Activated naive CD8-positive, alpha-beta T cell (primary cell): ENCODE data around the gene XCL1.
"Not testable (repeated sequence)": the region's sequence is repeated elsewhere in the genome, so short reads cannot be mapped to it uniquely, and the experiment has no call there.

Source experiments
- H3K27ac Mint-ChIP-seq: one replicate; pipeline ENCODE4 v1.8.0; 2021; ENCODE audit warnings: mixed read lengths
- H3K27me3 Mint-ChIP-seq: one replicate; pipeline ENCODE4 v1.8.0; 2021; ENCODE audit warnings: mixed read lengths
- H3K36me3 Mint-ChIP-seq: one replicate; pipeline ENCODE4 v1.8.0; 2021; ENCODE audit warnings: mixed read lengths
- H3K4me1 Mint-ChIP-seq: one replicate; pipeline ENCODE4 v1.8.0; 2021; ENCODE audit warnings: low read depth, mixed read lengths
- H3K4me3 Mint-ChIP-seq: one replicate; pipeline ENCODE4 v1.8.0; 2021; ENCODE audit warnings: mild to moderate bottlenecking, mixed read lengths
- H3K9me3 Mint-ChIP-seq: one replicate; pipeline ENCODE4 v1.8.0; 2021; ENCODE audit warnings: low read depth, mixed read lengths

The XCL1 gene

GRCh38 chr1:168554603-168555483 is 21.6 kb upstream of the XCL1 start:
- Mint-ChIP-seq H3K9me3 (no peaks in the 10 kb centered on the region), H3K36me3 (no peaks in the 10 kb centered on the region), H3K4me3 (peak overlapping the region; percentile 2), H3K27me3 (no peaks in the 10 kb centered on the region), H3K27ac (peak overlapping the region; percentile 87), H3K4me1 (peaks cover 42% of the 10 kb centered on the region)

DNA sequence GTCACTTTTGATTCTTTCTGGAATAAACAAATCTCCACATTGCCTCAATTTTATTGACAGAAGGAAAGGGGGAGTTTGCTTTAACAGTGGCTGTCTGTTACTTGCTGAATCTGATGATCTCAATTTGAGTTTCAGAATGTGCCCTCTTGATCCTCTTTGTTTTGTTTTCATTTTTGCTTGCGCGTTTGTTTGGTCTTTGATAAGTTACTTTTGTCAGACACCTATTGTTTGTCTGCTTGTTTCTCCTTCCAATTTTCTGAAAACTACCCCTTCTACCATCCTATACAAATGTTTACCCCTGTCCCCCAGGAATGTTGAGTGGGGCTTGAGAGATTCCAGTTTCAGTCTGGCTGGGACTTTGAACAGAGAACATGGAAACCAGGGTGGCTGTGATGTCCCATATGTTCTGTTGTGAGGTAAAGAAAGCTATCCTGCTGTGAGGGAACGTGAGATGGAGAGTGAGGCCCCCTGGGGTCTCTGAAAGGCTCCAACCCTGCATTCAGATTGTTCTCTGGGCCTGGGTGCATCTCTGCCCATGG is 20.8 kb upstream of the XCL1 start:
- Mint-ChIP-seq H3K9me3 (no peaks in the 10 kb centered on the region), H3K27me3 (no peaks in the 10 kb centered on the region), H3K4me3 (no peak overlapping the region), H3K36me3 (no peaks in the 10 kb centered on the region), H3K4me1 (peaks cover 42% of the 10 kb centered on the region), H3K27ac (no peak overlapping the region)

DNA sequence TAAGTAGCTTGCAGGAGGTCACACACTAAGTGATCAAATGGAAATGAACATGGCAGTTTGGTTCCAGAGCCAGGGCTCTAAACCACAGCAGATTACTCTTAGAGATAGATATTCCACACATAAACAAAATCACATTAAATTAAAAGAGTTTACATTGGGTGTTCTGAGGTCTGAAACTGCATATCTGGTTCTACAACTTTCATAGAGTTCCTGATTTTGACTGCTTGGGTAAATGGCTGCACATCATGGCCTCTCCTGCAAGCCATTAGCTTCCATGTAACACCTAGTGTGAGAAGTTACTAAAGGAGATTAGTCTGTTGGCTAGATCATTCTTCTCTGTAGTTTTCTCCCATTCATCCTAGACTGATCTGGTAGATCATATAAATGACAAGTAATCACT is 19.8 kb upstream of the XCL1 start:
- Mint-ChIP-seq H3K27me3 (no peaks in the 10 kb centered on the region), H3K4me1 (peaks cover 42% of the 10 kb centered on the region), H3K27ac (no peak overlapping the region), H3K9me3 (no peaks in the 10 kb centered on the region), H3K4me3 (no peak overlapping the region), H3K36me3 (no peaks in the 10 kb centered on the region)

- peaks cover 19% of the 10 kb centered on the region for H3K4me1 Mint-ChIP-seq
- H3K36me3 Mint-ChIP-seq, result peaks cover 4% of the 10 kb centered on the region
- no peak overlapping the region for H3K4me3 Mint-ChIP-seq
- H3K9me3 Mint-ChIP-seq, result peaks cover 5% of the 10 kb centered on the region
- no peak overlapping the region for H3K27ac Mint-ChIP-seq
- H3K27me3 Mint-ChIP-seq, result no peaks in the 10 kb centered on the region
These were observed 16.0 kb upstream of the XCL1 start for GRCh38 chr1:168560370-168560769.

DNA sequence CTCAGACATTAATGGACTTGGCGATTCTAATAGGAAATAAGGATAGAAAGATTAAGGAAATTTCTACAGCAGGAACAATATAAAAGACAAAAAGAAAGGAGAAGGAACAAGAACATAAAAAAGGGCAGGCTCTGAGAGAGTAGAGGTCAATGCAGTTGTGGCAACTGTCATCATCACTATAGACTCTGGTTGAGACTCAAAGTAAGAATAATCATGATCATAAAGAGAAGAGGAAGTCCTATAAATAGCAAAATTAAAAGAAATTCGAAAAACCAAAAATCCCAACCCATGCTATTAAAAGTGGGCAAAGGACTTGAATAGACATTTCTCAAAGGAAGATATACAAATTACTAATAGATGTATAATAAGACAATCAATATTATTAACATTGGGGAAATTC is 14.4 kb upstream of the XCL1 start:
- Mint-ChIP-seq H3K4me1 (peaks cover 9% of the 10 kb centered on the region), H3K4me3 (no peak overlapping the region), H3K9me3 (peaks cover 5% of the 10 kb centered on the region), H3K27me3 (no peaks in the 10 kb centered on the region), H3K27ac (no peak overlapping the region), H3K36me3 (peaks cover 4% of the 10 kb centered on the region)

DNA sequence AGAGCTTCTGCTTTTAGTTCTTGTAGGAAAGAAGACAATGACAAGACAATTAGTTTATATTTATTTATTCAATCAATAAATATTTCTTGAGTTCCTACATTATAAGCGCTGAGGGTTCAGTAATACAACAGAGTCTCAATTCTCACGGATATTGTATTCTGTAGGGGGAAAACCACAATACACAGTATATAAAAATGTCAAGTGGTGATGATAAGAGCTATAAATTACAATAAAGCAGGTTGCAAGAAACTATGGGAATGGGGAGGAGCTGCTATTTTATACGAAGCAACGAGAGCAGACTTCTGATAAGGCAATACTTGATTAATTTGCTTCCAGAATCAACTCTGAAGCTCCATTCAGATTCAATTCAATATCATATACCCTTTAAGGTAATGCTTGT is 10.6 kb upstream of the XCL1 start:
- Mint-ChIP-seq H3K4me1 (no peaks in the 10 kb centered on the region), H3K36me3 (peaks cover 4% of the 10 kb centered on the region), H3K4me3 (no peak overlapping the region), H3K9me3 (peaks cover 5% of the 10 kb centered on the region), H3K27ac (no peak overlapping the region), H3K27me3 (no peaks in the 10 kb centered on the region)

DNA sequence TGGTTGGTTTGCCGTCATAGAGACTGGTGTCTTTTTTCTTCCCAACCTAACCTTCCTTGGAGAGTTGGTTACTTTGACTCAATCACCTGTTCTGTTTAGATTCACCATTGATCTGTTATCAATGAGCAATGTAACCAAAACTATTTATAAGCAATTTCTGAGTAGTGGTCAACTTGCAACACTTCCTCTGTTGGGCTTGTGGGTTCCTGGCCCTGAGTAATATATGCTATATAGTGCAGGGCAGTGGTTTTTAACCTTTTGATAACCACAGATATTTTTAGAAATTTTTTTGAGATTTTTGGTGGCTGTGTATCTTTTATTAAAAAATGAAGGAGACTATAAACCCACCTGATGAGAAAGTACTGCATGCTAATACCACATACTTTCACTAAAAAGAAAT is 9.4 kb upstream of the XCL1 start:
- Mint-ChIP-seq H3K27me3 (no peaks in the 10 kb centered on the region), H3K27ac (no peak overlapping the region), H3K4me3 (no peak overlapping the region), H3K4me1 (peaks cover 1% of the 10 kb centered on the region), H3K9me3 (peaks cover 5% of the 10 kb centered on the region), H3K36me3 (peaks cover 4% of the 10 kb centered on the region)

DNA sequence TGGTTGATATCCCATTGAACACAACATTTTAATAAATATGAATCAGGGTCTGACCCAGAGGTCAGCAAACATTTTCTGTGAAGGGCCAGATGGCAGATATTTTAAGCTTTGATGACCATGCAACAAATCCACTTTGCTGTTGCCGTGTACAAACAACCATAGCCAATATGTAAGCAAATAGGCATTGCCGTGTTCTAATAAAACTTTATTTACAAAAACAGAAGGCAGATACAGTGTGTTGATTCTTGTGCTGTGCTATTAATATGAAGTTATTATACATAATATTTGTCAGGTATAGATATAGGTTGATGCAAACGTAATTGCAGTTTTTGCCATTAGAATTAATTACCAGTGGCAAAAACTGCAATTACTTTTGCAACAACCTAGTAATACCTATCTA is 8.8 kb upstream of the XCL1 start:
- Mint-ChIP-seq H3K4me1 (peaks cover 4% of the 10 kb centered on the region), H3K4me3 (no peak overlapping the region), H3K27me3 (no peaks in the 10 kb centered on the region), H3K27ac (no peak overlapping the region), H3K36me3 (peaks cover 4% of the 10 kb centered on the region), H3K9me3 (peaks cover 5% of the 10 kb centered on the region)

DNA sequence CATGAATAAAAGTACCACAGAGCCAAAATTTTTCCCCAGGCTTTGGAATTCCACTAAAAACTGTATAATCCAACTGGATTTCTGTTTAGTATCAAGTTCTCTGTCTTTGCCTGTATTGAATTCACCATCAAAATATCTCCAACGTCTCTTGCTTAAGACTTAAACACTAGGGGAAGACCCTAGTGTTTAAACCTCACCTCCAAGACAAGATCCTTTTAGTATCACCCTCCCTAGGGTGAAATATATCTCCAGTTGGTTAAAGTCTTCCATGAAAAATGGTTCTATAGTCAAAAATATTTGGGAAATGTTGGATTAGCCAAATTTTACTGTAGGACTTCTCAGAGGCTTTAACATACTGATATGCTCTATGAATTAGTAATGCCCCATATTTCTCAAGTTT is 8.1 kb upstream of the XCL1 start:
- Mint-ChIP-seq H3K4me1 (peaks cover 4% of the 10 kb centered on the region), H3K27me3 (no peaks in the 10 kb centered on the region), H3K9me3 (peaks cover 5% of the 10 kb centered on the region), H3K36me3 (no peaks in the 10 kb centered on the region), H3K4me3 (no peak overlapping the region), H3K27ac (no peak overlapping the region)

DNA sequence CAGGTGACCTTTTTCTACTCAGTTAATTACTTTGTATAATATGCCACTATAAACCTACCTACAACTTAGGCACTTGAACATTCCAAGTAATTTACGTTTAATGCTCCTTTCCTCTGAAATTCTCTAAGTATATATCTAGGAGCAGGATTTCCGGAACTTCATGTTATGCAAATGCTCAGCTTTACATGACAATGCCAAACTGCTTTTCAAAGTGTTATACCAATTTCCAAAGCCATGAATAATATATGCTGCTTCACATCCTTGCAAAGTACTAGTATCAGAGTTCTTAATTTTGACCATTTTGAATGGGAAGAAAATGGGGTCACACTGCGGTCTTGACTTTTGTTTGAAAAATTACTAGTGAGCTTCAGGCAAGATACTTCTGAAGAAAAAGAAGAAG is 5.8 kb upstream of the XCL1 start:
- H3K4me3 Mint-ChIP-seq, result no peak overlapping the region
- H3K4me1 Mint-ChIP-seq, result peaks cover 16% of the 10 kb centered on the region
- H3K36me3 Mint-ChIP-seq, result no peaks in the 10 kb centered on the region
- no peaks in the 10 kb centered on the region for H3K27me3 Mint-ChIP-seq
- H3K9me3 Mint-ChIP-seq, result no peaks in the 10 kb centered on the region
- no peak overlapping the region for H3K27ac Mint-ChIP-seq

- no peaks in the 10 kb centered on the region for H3K9me3 Mint-ChIP-seq
- H3K27me3 Mint-ChIP-seq, result no peaks in the 10 kb centered on the region
- H3K4me1 Mint-ChIP-seq, result peaks cover 26% of the 10 kb centered on the region
- no peaks in the 10 kb centered on the region for H3K36me3 Mint-ChIP-seq
- H3K27ac Mint-ChIP-seq, result no peak overlapping the region
- no peak overlapping the region for H3K4me3 Mint-ChIP-seq
These were observed 3.8 kb upstream of the XCL1 start for GRCh38 chr1:168572633-168573032.

- not testable (repeated sequence) for H3K4me3 Mint-ChIP-seq
- H3K4me1 Mint-ChIP-seq, result peaks cover 27% of the 10 kb centered on the region
These were observed 2.2 kb upstream of the XCL1 start for GRCh38 chr1:168574234-168574633.

GRCh38 chr1:168578531-168579185 is 2.3 kb downstream of the XCL1 start:
- H3K9me3 Mint-ChIP-seq, H3K27me3 Mint-ChIP-seq, H3K36me3 Mint-ChIP-seq, H3K27ac Mint-ChIP-seq: not testable (repeated sequence)
- H3K4me3 Mint-ChIP-seq, result peak overlapping the region; percentile 59
- H3K4me1 Mint-ChIP-seq, result peaks cover 23% of the 10 kb centered on the region

More at GRCh38 chr1:168574234-168574633, 2.2 kb upstream of the XCL1 start:
- H3K36me3 Mint-ChIP-seq, H3K27me3 Mint-ChIP-seq, H3K9me3 Mint-ChIP-seq: not testable (repeated sequence)
- peak overlapping the region; percentile 34 for H3K27ac Mint-ChIP-seq

DNA sequence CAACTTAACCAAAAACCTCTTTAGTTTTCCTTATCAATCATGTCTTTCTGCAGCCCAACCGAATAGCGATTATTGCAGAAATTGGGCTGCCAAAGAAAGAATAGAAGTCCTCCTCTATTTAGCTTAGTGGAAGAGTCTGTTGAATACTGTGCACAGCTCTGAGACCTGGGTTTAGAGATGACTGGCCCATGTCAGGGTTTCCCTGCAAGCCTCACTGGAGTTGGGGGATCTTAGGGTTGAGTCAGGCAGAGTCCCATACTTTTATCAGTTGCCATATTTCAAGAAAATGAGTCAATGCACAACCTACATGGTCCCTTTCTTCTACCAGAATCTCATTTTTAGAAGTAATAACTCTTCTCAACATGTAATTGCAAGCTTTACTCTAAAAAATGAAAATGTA is 3.9 kb downstream of the XCL1 start:
- H3K4me3 Mint-ChIP-seq, H3K9me3 Mint-ChIP-seq, H3K36me3 Mint-ChIP-seq, H3K27ac Mint-ChIP-seq, H3K27me3 Mint-ChIP-seq: not testable (repeated sequence)
- peaks cover 11% of the 10 kb centered on the region for H3K4me1 Mint-ChIP-seq

- H3K36me3 Mint-ChIP-seq, H3K9me3 Mint-ChIP-seq, H3K27ac Mint-ChIP-seq, H3K27me3 Mint-ChIP-seq, H3K4me3 Mint-ChIP-seq: not testable (repeated sequence)
- peaks cover 11% of the 10 kb centered on the region for H3K4me1 Mint-ChIP-seq
These were observed 4.6 kb downstream of the XCL1 start for GRCh38 chr1:168580991-168581390.
